GM12874 (cell line): ENCODE data around the gene CPNE4.

Experiments
- CTCF ChIP-seq: IDR thresholded peaks from 2 replicates; pipeline ENCODE4 v1.5.1; 2011; ENCODE audit warnings: low read depth, mild to moderate bottlenecking, control low read depth, low read length, moderate library complexity; ENCODE audit not compliant: insufficient read depth

The CPNE4 gene

DNA sequence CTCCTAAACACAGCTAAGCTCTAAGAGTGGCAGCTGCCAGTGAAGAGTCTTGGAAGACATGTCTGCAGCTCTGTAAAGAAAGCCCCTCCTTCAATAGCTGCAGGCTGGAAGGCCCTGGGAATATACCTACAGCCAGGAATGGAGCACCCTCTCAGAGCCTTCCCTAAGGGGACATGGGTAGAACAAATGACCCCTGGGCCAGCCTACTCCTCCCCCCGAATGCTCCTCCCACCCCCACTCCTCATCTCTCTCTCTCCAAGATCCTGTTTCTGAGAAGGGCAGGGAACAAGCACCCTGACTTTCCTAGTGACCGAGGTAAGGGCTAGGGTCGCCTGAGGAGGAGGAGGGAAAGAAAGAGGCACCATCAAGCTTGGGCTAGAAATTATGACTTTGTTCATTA, 20.7 kb downstream of the CPNE4 start:
- no peak for TF ChIP-seq CTCF

GRCh38 chr3:132009241-132009640, 25.6 kb downstream of the CPNE4 start:
- no peak for TF ChIP-seq CTCF

GRCh38 chr3:132008837-132009236, 26.0 kb downstream of the CPNE4 start:
- TF ChIP-seq CTCF: no peak

- no peak for TF ChIP-seq CTCF
Measured at GRCh38 chr3:132007617-132008016, 27.2 kb downstream of the CPNE4 start.

DNA sequence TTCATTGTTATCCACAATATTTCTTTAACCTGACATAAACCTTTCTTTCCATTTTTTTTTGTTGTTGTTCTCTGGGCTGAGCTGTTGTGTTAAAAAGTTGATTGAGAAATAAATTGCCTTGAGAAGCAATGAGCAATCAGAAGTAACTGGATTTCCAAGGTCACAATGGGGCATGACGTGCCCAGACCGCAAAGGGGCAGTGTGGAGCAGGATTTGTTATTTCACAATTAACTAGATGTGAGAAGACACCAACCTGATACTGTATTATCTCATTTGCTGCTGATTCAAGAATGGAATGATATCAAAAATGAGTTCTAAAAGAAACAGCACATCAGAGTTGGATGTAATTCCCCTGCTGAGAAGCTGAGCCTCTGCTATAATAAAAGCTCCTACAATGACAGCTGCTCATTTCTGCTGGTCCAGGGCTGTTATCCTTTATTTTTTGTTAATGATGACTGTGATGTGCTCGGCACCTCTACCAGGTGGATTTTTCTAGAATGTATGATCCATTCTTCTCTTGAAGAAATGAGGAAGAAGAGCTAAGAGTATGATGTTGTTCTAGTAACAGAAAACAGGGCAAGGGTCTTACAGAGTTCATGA, 28.1 kb downstream of the CPNE4 start:
- TF ChIP-seq CTCF: peak; percentile 55

DNA sequence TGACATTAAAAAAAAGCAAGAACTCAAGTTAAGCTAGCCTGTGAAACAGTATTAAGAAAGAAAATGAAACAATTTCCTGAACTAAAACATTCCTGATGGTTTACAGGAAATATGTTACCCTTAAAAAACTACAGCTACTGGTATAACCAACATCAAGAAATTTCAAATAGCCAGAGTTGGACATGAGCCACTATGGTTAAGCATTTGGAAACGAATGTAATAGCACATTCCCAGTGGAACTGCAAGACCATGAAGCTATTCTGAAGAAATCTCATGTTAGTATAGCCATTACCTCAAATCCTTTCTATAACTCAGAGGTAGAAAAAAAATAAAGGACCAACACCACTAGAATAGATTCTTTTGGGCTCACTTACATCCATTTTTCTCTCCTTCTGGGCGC, 30.2 kb downstream of the CPNE4 start:
- TF ChIP-seq CTCF: no peak

DNA sequence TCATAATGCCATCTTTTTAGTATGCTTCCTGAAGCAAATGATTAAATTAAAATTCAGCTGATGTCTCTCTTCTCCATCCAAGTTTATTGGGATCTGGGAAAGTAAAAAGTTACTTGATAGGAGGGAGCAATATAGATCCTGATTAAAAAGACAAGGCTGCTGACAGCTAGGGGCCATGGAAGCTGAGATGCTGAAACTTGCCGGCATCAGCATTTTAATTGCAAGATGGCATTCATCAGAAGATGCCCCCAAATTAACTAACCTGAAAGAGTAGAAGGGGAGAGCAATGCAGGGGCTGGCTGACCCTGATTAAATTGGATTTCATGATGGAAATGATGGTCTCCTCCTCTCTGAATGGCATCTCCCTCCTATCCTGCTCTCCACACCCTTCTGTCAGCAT, 31.1 kb downstream of the CPNE4 start:
- TF ChIP-seq CTCF: no peak

DNA sequence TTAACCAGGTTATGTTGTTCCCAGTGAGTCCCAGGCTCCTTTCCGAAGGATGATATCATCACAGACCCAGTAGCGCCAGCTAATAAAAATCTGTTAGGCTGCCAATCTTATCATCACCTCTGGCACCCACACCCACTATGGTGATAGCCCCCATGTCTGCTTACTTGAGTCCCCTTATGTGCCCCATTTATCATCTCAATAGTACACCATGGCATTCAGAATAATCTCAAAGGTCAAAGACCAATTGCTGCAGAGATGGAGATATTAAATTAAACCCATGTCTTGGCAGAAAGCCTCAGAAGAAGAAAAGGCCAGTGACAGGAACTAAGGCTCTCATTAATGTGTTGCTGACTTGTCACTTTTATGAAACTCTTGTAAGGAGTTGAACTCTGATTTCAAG, 32.8 kb downstream of the CPNE4 start:
- no peak for TF ChIP-seq CTCF
